HG03060 (cell line): Measurements from ENCODE around the gene BNIP5.
"Not testable (repeated sequence)": the region's sequence is repeated elsewhere in the genome, so short reads cannot be mapped to it uniquely, and the experiment has no call there.

Source experiments
- ATAC-seq: cut with Tn5 transposase; IDR thresholded peaks from one replicate; pipeline ENCODE4 v1.9.1; 2021; ENCODE audit warnings: low read depth, moderate number of reproducible peaks; ENCODE audit not compliant: unreplicated experiment

BNIP5 gene

DNA sequence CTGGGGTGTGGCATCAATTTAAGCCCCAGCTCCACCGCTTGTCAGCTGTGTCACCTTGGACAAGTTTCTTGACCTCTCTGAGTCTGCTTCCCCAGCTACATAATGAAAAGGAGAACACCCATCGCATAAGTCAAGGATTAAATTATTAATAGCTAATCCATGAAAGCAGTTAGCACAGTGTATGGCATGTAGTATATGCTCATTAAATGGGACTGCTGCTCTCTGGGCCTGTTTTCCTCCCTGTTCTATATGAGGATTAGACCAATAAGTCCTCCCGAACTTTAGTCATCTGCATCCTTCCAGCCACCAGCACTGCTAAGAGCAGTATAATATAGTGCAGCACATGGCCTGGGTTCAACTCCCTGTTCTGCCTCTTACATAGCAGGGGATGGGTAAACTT is 31.1 kb upstream of the BNIP5 start:
- no peak for ATAC-seq

DNA sequence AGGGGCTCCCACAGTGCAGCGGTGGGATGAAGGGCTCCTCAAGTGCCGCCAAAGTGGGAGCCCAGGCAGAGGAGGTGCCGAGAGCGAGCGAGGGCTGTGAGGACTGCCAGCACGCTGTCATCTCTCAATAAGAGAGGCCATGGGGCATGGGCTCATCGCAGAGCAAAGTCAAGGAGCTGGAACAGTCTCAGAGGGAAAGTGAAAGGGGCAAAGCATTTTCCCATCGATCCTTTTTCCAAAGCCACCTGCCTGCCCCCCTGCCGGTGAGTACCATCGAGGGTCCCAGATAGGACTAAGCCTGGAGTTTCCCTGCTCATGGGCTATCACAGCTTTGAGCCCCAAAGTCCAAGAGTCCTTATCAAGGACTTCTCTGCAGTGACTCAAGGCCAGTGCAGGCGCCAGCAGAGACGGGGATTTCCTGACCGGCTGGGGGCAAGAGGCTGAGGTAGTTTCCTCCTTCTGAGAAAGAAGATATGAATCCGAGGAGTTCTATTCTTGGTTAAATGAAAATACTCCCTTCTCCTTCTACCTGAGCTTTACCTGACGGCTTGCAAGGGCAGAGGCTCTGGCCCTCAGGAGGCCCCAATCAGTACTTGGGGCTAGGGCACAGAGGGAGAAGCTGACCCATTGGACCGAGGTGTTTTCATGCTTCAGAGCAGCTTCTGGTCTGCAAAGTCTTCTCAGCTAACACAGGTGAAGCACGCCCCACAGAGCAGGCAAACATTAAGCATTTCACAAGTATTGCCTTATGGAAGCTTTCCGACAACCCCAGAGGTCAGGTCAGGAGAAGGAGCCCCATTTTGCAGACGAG is 28.2 kb upstream of the BNIP5 start:
- ATAC-seq = no peak

DNA sequence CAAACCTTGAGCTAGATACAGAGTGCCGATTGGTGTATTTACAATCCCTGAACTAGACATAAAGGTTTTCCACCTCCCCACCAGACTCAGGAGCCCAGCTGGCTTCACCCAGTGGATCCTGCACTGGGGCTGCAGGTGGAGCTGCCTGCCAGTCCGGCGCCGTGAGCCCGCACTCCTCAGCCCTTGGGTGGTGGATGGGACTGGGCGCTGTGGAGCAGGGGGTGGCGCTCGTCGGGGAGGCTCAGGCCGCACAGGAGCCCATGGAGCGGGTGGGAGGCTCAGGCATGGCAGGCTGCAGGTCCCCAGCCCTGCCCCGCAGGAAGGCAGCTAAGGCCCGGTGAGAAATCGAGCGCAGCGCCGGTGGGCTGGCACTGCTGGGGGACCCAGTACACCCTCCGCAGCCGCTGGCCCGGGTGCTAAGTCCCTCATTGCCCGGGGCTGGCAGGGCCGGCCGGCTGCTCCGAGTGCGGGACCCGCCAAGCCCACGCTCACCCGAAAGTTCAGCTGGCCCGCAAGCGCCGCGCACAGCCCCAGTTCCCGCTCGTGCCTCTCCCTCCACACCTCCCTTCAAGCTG is 27.5 kb upstream of the BNIP5 start:
- ATAC-seq = not testable (repeated sequence)

DNA sequence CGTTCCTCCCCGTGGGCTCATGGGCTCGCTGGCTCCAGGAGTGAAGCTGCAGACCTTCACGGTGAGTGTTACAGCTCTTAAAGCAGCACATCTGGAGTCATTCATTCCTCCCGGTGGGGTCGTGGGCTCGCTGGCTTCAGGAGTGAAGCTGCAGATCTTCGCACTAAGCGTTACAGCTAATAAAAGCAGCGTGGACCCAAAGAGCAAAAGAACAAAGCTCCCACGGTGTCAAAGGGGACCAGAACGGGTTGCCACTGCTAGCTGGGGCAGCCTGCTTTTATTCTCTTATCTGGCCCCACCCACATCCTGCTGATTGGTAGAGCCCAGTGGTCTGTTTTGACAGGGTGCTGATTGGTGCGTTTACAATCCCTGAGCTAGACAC is 26.7 kb upstream of the BNIP5 start:
- ATAC-seq = not testable (repeated sequence)

DNA sequence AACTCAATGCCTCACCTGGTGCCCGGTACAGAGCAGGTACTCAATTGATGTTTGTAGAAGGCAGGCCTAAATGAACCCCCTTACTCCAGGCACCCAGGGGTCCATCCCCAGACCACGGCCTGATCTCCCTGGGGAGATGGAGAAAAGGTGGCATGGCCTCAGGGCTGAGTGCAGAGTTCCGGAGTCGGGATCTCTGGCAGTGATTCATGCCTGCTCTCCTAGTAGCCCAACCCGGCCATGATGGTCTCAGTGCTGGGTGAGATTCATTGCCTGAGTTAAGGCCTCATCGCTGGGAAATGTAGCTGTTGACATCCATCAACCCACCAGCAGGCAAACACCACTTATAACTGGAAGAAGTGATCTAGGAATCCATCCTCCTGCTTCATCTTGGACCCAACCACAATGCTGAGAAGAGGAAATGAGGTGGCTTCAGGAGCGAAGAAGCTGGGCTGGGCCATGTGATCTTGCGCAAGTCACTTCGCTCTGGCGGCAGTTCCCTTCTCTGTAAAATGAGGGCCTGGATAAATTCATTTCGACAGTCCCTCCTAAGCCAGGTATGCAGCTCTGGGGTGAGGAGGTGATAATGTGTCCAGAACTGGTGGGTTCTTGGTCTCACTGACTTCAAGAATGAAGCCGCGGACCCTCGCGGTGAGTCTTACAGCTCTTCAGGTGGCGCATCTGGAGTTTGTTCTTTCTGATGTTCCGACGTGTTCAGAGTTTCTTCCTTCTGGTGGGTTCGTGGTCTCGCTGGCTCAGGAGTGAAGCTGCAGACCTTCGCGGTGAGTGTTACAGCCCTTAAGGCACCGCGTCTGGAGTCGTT is 26.1 kb upstream of the BNIP5 start:
- ATAC-seq = no peak

DNA sequence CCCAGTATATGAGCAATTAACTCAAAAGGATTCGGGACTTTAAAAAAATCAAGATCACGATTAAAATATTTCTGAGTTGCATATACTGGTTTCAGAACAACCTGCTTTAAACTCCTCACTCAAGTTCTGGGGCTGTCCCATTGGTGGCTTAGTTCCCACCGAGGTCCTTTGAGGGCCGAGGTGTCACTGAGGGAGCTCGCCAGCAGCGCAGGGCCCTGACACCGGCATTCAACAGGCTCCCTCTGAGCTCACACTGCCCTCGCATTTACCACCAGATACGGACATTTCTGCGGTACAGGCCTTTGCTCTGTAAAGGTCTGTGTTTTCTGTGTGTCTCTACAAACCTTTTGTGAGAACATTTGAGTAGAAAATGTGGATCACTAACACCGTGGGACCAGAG is 24.4 kb upstream of the BNIP5 start:
- ATAC-seq = no peak

DNA sequence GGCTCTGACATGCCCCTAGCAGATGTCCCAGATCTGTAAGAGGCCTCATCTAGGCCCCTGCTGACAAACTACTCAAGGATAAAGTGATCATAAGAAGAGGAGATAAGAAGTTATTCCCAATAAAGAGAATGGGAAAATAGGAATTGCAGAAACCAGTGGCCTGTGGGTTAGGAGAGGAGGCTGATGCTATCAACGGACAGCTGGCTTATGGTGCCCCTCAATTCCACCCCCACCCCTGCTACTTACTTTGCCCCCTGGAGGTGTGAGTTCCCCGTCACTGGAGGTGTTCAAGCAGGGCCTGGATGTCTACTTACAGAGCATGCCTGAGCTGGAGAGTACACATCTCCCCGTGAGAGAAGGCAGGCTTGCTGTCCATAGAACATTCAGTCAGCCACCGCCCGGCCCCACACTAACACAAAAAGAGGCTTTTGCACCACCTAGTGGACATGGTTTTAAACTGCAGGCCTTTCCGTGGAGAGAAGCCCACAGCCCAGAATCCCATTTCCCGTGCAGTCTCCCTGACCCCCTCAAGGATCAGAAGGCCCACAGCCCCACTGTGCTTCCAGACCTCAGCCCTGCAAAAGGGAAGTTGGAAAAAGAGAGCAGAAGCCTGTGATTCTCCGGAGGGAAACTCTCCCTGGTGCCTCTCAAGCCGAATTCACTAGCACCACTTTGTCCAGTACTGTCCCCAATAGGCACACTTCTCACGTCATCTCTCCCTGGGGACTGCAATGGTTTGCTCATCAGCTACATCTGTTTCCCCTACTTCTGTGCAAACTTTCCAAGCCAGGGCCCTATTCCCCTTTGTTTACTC is 23.8 kb upstream of the BNIP5 start:
- ATAC-seq = no peak

DNA sequence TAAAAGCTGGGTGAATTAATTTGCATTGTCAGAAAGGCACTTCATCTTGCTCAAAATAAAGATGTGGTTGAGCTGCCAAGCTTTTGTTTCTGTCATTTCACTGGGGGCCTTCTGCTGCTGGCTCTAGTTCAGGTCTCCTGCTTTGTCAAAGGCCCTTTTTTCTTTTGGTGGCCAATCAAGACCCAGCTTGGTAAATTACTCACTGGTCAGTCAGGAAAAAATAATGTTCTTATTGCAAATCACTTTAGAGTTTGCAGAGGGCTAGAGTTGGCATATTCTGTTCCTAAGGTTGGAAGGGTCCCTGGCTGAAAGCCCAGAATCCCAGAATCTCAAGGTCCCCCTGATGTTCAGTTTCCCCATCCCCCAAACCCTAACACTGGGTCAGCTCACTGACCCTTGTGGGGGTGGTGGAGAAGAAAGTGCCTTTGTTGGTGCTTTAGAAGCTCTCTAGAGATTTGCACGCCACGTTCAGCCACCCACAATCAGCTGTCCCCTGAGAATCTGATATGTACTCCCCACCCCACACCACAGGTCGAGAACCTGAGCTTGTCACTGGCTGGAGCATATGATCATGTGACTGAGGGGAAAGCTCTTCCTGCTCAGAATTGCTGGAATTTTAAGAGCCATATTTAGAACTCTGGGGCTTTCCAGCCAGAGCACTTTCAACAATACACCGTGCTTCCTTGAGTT is 21.7 kb upstream of the BNIP5 start:
- no peak for ATAC-seq

DNA sequence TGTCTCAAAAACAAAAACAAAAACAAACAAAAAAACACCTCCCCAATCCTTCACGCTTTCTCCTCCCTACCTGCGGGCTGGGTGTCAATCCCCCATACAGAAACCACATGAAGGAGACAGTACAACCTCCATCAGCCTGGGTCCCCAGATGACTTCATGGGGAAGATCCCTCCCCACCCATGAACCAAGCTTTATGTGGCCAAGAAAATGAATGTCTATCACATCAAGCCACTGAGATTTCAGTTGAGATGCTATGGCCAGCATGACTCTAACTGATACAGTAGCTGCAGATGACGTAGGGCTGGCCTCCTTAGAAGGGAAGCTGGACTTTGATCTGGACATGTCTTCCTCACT is 21.2 kb upstream of the BNIP5 start:
- no peak for ATAC-seq

DNA sequence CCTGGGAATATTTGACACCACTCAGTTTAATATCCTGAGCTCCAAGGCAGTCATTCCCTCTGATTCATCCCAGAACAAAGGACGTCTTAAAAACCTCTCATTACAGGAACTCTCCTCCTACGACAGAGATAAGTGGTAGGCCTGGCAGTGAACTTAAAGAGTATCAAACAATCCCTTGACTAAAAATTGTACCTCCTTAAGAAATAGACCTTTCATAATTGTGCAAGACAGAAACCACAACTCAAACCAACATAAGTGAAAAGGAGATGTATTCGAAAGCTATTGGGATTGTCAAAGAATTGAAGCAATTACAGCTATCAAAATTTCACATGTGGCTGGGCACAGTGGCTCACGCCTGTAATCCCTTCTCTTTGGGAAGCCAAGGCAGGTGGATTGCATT is 19.1 kb upstream of the BNIP5 start:
- no peak for ATAC-seq

DNA sequence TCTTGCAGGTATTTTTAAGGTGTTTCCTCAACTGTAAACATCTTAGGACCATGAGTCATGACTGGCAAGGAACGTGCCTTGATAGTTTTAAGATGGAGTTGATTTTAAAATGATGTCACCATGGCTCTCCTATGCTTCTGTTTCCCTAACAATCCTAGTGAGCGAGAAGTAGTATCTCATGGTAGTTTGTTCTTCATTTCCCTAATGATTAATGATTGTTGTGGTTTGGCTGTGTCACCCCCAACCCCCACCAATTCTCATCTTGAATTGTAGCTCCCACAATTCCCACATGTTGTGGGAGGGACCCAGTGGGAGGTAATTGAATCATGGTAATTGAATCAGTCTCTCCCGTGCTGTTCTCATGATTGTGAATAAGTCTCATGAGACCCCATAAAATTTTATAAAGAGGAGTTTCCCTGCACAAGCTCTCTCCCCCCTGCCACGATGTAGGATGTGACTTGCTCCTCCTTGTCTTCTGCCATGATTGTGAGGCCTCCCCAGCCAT is 16.8 kb upstream of the BNIP5 start:
- no peak for ATAC-seq

DNA sequence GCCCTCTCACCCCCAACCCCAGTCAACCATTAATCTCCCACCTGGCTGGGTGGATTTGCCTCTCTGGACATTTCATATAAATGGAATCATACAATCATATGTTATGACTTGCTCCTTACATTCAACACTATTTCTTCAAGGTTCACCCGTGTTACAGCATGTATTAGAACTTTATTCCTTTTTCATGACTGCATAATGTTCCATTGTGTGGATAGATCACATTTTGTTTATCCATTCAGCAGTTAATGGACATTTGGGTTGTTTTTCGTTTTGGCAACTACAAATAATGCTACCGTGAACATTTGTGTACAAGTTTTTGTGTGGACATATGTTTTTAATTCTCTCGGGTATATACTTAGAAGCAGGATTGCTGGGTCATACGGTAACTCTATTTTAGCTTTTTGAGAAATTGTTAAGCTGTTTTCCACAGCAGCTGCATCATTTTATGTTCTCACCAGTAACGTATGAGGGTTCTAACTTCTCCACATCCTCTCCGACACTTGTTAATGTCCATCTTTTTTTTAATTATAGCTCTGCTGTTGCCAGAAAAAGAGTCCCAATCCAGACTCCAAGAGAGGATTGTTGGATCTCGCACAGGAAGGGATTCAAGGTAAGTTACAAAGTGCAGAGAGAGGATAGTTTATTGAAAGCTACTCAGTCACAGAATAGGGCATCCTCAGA is 15.9 kb upstream of the BNIP5 start:
- no peak for ATAC-seq

DNA sequence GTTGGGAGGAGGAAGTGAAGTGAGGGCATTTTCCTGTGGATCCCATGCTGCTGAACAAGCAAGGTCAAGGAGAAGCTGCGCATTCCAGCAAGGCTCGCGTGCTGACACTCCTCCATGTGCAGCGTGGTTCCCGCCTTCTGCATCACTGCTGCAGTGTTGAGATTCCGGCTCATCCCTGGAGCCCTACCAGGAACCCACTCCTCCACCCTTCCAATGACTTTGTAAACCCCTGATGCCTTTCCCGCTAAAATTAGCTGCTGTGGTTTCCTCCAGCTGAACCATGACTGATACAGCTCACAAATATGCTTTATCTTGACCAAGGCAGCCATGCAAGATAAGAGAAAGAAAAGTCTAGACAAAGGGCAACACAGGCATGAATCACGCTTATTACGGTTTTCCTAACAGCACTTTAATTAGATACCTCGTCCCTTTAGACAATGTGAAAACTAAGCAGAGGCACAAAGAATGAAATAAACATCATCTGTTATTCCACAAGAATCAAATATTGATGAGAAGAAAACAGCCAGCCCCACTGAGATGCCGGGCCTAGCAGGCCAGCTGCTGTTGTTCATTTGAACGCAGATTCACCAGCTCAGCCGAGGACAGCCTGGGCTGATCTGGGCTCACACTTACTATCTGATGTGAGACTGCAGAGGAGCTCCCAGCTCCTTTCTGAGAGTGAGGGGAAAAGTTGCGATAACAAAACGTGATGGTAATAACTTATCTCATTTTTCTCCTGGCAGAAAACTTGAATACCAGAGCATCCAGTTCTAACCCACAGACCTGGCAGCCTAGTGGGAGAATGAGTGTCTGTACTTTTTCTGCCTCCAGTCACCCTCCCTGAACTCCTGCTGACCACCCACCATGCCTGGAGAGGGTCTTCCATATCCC is 14.2 kb upstream of the BNIP5 start:
- no peak for ATAC-seq

DNA sequence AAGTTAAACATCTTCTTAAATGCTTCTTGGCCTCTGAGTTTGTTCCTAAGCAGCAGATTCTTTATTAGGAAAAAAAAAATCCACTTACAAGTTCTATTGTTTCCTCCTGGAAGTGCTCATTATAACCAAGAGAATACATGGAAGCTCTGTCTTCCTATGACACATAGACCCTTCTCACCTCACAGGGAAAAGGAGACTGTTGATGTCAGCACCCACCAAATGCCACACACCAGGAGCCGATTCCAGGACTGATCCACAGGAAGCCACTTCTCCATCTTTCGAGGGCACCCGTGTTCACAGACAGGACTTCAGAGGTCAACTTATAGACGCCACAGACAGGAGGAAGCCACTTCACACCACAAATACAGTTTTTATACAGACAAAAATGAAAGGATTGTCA is 13.4 kb upstream of the BNIP5 start:
- no peak for ATAC-seq

DNA sequence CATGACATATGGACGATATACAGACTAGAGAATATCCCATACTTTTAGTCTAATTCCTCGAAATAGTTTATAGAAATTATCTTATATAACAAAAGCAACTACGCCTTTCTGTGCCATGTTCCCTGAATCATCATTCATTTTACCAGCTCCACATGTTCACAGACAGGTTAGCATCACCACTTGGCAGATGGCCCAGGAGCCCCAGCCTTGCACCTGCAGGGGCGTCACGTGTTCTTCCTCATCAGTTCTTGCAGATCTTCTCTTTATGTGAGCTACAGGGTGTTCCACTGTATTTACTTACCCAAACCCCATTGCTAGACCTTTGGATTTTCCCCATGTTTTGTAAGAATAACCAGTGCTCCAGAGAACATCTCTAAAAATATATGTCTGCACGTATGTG is 12.6 kb upstream of the BNIP5 start:
- ATAC-seq = no peak

DNA sequence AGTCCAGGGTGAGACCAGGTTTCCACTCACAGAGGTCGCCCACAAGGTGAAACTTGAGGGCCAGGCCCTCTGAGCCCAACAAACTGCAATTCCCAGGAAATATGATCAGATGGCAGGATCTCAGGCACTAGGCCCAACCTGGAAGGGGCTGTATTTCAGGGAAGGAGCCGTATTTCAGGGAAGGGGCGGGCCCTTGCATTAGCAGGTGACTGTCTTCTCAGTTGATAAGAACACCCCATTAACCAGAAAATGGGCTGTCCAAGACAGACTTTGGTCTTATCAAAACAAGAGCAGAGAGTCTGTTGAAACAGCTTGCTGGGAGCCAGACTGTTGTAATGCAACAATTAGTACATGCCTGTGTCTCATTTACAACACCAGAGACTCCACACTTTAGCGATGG is 10.9 kb upstream of the BNIP5 start:
- ATAC-seq = no peak

DNA sequence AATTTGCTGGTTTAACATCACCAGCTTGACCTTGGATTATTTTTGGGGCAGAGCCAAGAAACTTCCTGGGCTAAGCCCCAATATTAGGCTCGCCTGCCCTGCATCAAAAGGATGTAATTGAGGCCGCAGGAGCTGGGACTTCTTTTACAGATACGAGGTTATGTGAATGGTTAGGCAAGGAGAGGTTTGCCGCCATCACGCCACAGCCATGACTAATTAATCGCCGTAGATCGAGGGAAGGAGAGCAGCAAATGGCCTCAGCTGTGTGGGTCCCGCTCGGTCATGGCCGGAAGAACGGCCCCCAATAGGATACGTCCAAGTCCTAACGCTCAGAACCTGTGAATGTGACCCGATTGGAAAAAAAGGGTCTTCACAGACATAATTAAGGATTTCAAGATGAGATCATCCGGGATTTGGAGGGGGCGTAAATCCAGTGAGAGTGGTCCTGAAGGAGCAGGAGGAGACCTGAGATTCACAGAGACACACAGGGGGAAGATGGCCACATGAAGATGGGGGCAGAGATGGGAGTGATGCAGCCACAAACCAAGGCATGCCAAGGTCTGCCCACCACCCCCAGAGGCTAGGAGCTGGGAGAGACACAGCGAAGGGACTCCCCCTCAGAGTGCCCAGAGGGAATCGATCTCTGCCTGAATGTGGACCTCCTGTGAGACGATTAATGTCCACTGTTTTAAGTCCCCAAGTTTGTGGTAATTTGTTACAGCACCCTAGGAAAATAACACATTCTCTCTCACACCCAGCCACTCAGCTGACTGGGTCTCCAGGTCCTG is 10.0 kb upstream of the BNIP5 start:
- no peak for ATAC-seq
